Endodermal cell (in vitro differentiated cells): ENCODE measurements around the gene CLSTN3. TPM values are rescaled to one million over a fixed set of nuclear protein-coding genes. Genes with fewer than 3 reads are reported as not detected.

Experiments
- DNase-seq: peaks from one replicate; pipeline ENCODE4 v3.0.0-alpha.2; 2017
- H3K27ac ChIP-seq: 2 replicates; pipeline ENCODE4 v1.5.1; 2013; ENCODE audit warnings: mild to moderate bottlenecking, low read depth, low read length, moderate library complexity
- H3K27me3 ChIP-seq: 2 replicates; pipeline ENCODE4 v1.6.1; 2013; ENCODE audit warnings: mild to moderate bottlenecking, low read length, moderate library complexity; ENCODE audit not compliant: insufficient read depth, control insufficient read depth, poor library complexity, severe bottlenecking
- H3K36me3 ChIP-seq: 2 replicates; pipeline ENCODE4 v1.7.0; 2013; ENCODE audit warnings: mild to moderate bottlenecking, low read length, moderate library complexity; ENCODE audit not compliant: control insufficient read depth, insufficient read depth
- H3K4me1 ChIP-seq: one replicate; pipeline ENCODE4 v1.7.0; 2013; ENCODE audit warnings: low read length; ENCODE audit not compliant: control insufficient read depth, insufficient read depth
- H3K4me3 ChIP-seq: 2 replicates; pipeline ENCODE4 v1.5.1; 2013; ENCODE audit warnings: mild to moderate bottlenecking, low read length, moderate library complexity
- H3K9ac ChIP-seq: 2 replicates; pipeline ENCODE4 v1.6.1; 2013; ENCODE audit warnings: mild to moderate bottlenecking, low read length, moderate library complexity; ENCODE audit not compliant: poor library complexity, severe bottlenecking; ENCODE audit errors: extremely low read depth
- H3K9me3 ChIP-seq: 2 replicates; pipeline ENCODE4 v1.6.1; 2013; ENCODE audit warnings: mild to moderate bottlenecking, low read length, moderate library complexity; ENCODE audit not compliant: control insufficient read depth
- H3K27ac Mint-ChIP-seq: 2 replicates; pipeline ENCODE4 v1.8.0; 2020; ENCODE audit warnings: mixed read lengths
- H3K27me3 Mint-ChIP-seq: 2 replicates; pipeline ENCODE4 v1.8.0; 2021; ENCODE audit warnings: mild to moderate bottlenecking, mixed read lengths; ENCODE audit not compliant: insufficient read depth
- H3K36me3 Mint-ChIP-seq: 2 replicates; pipeline ENCODE4 v1.8.0; 2020; ENCODE audit warnings: low read depth, mixed read lengths
- H3K4me1 Mint-ChIP-seq: 2 replicates; pipeline ENCODE4 v1.8.0; 2020; ENCODE audit warnings: mixed read lengths
- H3K4me3 Mint-ChIP-seq: 2 replicates; pipeline ENCODE4 v1.8.0; 2020; ENCODE audit warnings: mild to moderate bottlenecking, moderate library complexity, mixed read lengths
- H3K9me3 Mint-ChIP-seq: 2 replicates; pipeline ENCODE4 v1.8.0; 2020; ENCODE audit warnings: mild to moderate bottlenecking, mixed read lengths
- WGBS, 2 experiments: methylation state at CpG; one replicate each; pipeline versions ENCODE4 v1.1.5 to v1.1.7; 2013; ENCODE audit warnings: missing lambda C conversion rate in 2 of 2, mixed read lengths in 1 of 2; ENCODE audit not compliant: insufficient coverage in 1 of 2, insufficient read length in 1 of 2; 5-methylcytosine and 5-hydroxymethylcytosine counted together
- total RNA-seq, 2 donors: library from RNA; stranded (reverse); fragmentation: NEBNext Ultra II Directional in 1 of 2; extraction: Animal tissue kit (Norgen Biotek cat#: 25700) in 1 of 2; gene quantifications; 2 replicates in 1 of 2; 3 replicates in 1 of 2; pipeline ENCODE4 v1.2.1, GENCODE V29; 2021
- TF ChIP-seq, protein P1 (sequence below): fragments of 200-600 bp; sonication (generic); conservative IDR thresholded peaks from 2 replicates; pipeline ENCODE4 v1.5.0; 2021; ENCODE audit warnings: antibody characterized with exemption, mild to moderate bottlenecking

The CLSTN3 gene
- total RNA-seq, 2 donors from 2014 or later, result 69.7 to 135 TPM

DNA sequence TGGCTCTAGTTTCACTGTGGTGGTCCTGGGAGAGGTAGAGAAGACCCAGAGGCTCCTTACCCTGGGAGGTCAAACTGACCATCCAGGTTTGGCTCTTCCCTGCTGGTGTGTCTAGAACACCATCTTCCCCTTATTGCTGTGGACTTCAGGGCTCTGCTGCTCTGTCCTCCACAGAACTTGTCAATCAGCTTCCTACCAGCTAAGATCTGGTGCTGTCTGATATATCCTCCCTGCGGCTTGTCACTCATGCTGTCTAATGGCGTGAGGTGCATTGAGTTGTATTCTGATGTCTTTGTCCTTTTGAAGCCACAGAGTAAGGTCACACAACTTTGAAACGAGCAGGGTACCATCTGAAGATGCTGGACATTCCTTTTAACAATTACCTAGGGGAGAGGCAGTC, 14.0 kb upstream of the CLSTN3 start:
- H3K4me3 Mint-ChIP-seq, result no peak overlapping the region
- H3K4me1 ChIP-seq, result no peaks in the 10 kb centered on the region
- no peaks in the 10 kb centered on the region for H3K36me3 ChIP-seq
- peaks cover 5% of the 10 kb centered on the region for H3K27me3 ChIP-seq
- TF ChIP-seq, protein P1, sequence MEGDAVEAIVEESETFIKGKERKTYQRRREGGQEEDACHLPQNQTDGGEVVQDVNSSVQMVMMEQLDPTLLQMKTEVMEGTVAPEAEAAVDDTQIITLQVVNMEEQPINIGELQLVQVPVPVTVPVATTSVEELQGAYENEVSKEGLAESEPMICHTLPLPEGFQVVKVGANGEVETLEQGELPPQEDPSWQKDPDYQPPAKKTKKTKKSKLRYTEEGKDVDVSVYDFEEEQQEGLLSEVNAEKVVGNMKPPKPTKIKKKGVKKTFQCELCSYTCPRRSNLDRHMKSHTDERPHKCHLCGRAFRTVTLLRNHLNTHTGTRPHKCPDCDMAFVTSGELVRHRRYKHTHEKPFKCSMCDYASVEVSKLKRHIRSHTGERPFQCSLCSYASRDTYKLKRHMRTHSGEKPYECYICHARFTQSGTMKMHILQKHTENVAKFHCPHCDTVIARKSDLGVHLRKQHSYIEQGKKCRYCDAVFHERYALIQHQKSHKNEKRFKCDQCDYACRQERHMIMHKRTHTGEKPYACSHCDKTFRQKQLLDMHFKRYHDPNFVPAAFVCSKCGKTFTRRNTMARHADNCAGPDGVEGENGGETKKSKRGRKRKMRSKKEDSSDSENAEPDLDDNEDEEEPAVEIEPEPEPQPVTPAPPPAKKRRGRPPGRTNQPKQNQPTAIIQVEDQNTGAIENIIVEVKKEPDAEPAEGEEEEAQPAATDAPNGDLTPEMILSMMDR, result no peak
- H3K9me3 ChIP-seq, result no peaks in the 10 kb centered on the region
- H3K4me1 Mint-ChIP-seq, result peaks cover 4% of the 10 kb centered on the region
- no peak overlapping the region for H3K27ac Mint-ChIP-seq
- H3K36me3 Mint-ChIP-seq, result peaks cover 8% of the 10 kb centered on the region
- no peak for DNase-seq
- peaks cover 14% of the 10 kb centered on the region for H3K27me3 Mint-ChIP-seq
- H3K4me3 ChIP-seq, result no peak overlapping the region
- no peak overlapping the region for H3K27ac ChIP-seq
- H3K9ac ChIP-seq, result no peak overlapping the region
- WGBS, 2 experiments, result 94% methylated on average over 3 of the region's 3 CpGs; no CpG with 5 or more reads in 1 of the 2 experiments
- no peaks in the 10 kb centered on the region for H3K9me3 Mint-ChIP-seq

DNA sequence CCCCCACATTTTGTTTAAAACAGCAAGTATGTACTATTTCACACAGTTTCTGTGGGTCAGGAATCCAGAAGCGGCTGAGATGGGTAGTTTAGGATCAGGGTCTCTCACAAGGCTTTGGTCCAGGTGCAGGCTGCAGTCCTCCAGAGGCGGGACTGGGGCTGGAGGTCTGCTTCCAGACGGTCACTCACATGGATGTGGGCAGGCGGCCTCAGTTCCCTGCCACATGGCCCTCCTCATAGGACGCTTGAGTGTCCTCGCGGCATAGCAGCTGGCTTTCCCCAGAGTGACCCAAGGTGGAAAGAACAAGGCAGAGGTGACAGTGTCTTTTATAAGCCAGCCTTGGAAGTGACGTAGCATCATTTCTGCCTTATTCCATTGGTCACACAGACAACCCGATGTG, 13.3 kb upstream of the CLSTN3 start:
- 84% methylated on average over 7 to 9 of the region's 9 CpGs for WGBS, 2 experiments
- Histone ChIP-seq H3K9ac (no peak overlapping the region), H3K9me3 (no peaks in the 10 kb centered on the region), H3K27me3 (no peaks in the 10 kb centered on the region), H3K36me3 (no peaks in the 10 kb centered on the region), H3K4me1 (no peaks in the 10 kb centered on the region), H3K4me3 (no peak overlapping the region), H3K27ac (no peak overlapping the region)
- TF ChIP-seq, protein P1, result no peak
- no peak overlapping the region for H3K27ac Mint-ChIP-seq
- peaks cover 11% of the 10 kb centered on the region for H3K36me3 Mint-ChIP-seq
- no peak overlapping the region for H3K4me3 Mint-ChIP-seq
- peaks cover 4% of the 10 kb centered on the region for H3K4me1 Mint-ChIP-seq
- no peak for DNase-seq
- H3K9me3 Mint-ChIP-seq, result no peaks in the 10 kb centered on the region
- peaks cover 10% of the 10 kb centered on the region for H3K27me3 Mint-ChIP-seq

DNA sequence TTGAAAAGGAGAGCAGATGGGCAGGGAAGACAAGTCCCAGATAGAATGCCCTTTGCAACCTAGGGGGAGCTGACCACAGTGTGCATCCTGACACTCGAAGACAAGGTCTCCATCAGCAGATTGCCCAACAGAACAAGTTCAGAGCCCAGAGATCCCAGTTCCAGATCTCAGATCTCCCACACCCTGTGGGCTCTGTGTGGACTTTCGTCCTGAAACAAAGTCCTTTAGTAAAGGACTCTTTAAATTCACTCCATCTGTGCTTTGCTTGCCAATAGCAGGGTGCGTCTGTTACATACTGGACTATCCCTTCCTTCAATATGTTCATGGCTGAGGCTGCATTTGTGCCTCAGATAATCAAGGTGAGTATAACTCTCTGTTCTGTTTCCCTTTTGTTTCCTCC, 12.5 kb upstream of the CLSTN3 start:
- Mint-ChIP-seq H3K4me3 (no peak overlapping the region), H3K4me1 (peaks cover 5% of the 10 kb centered on the region), H3K27me3 (peaks cover 5% of the 10 kb centered on the region), H3K27ac (no peak overlapping the region), H3K36me3 (peaks cover 13% of the 10 kb centered on the region), H3K9me3 (no peaks in the 10 kb centered on the region)
- Histone ChIP-seq H3K27ac (no peak overlapping the region), H3K9me3 (no peaks in the 10 kb centered on the region), H3K36me3 (no peaks in the 10 kb centered on the region), H3K4me3 (no peak overlapping the region), H3K4me1 (no peaks in the 10 kb centered on the region), H3K27me3 (no peaks in the 10 kb centered on the region), H3K9ac (no peak overlapping the region)
- 87 to 90% methylated on average over 3 of the region's 3 CpGs for WGBS, 2 experiments
- TF ChIP-seq, protein P1, result no peak
- no peak for DNase-seq
